ENCODE results near the gene RNASEH1. TPM values are rescaled to one million over a fixed set of nuclear protein-coding genes. Genes with fewer than 3 reads are reported as not detected.
"Not testable (repeated sequence)": the region's sequence is repeated elsewhere in the genome, so short reads cannot be mapped to it uniquely, and the experiment has no call there.

The RNASEH1 gene
- polyA plus RNA-seq, 3 donors: 6.8 to 16.4 (median 14.2) TPM

GRCh38 chr2:3580449-3580848 is 22.3 kb upstream of the RNASEH1 start:
- no peak overlapping the region for H3K4me2 ChIP-seq (replicated peaks; ENCODE audit: extremely low read depth, low read length, poor library complexity, severe bottlenecking)
- H4K20me1 ChIP-seq (ENCODE audit: insufficient read depth, low read length): peaks cover 61% of the 10 kb centered on the region
- no peak overlapping the region for H2AFZ ChIP-seq (ENCODE audit: insufficient read depth, low read depth, low read length, poor library complexity, severe bottlenecking)
- no peak overlapping the region for H3K9ac ChIP-seq (ENCODE audit: insufficient read depth, low read length, poor library complexity, severe bottlenecking)
- peaks cover 67 to 75% of the 10 kb centered on the region in 2 donors for H3K36me3 Mint-ChIP-seq
- TF ChIP-seq CTCF (IDR thresholded peaks at IDR 0.05): no peak
- H3K27me3 Mint-ChIP-seq (ENCODE audit: low read depth in 3 of 3): no peaks in the 10 kb centered on the region
- WGBS (ENCODE audit: insufficient coverage): 100% methylated on average over 3 of the region's 5 CpGs
- H3K4me3 Mint-ChIP-seq: no peak overlapping the region
- H3K27me3 ChIP-seq (ENCODE audit: control insufficient read depth in 2 of 2, insufficient read depth in 2 of 2, low read length in 2 of 2): no peaks in the 10 kb centered on the region
- DNase-seq: no peak
- no peak overlapping the region for H3K4me3 ChIP-seq (replicated peaks in 1 of 3; ENCODE audit: low read depth in 2 of 3, low read length in 3 of 3)
- H3K27ac Mint-ChIP-seq: no peak overlapping the region
- H3K9me3 Mint-ChIP-seq: no peaks in the 10 kb centered on the region
- H3K4me1 ChIP-seq (ENCODE audit: control insufficient read depth in 1 of 2, insufficient read depth in 2 of 2, low read length in 2 of 2): peaks cover 9 to 27% of the 10 kb centered on the region in 2 donors
- H3K36me3 ChIP-seq (replicated peaks in 1 of 2; ENCODE audit: control insufficient read depth in 1 of 2, insufficient read depth in 2 of 2, low read length in 2 of 2): peaks cover 71 to 89% of the 10 kb centered on the region in 2 donors
- H3K9me3 ChIP-seq (replicated peaks in 1 of 2; ENCODE audit: control insufficient read depth in 1 of 2, insufficient read depth in 1 of 2, low read length in 2 of 2): no peaks in the 10 kb centered on the region
- peaks cover 40% of the 10 kb centered on the region for H3K79me2 ChIP-seq (ENCODE audit: insufficient read depth, low read length)
- intact Hi-C loops (cut with micrococcal nuclease): loop anchor here in 1 of 2 donors (5.0 kb wide), 1 partner anchor 33 kb away; no protein-coding TSS in a partner anchor
- H3K4me1 Mint-ChIP-seq: peaks cover 27% of the 10 kb centered on the region
- H3K27ac ChIP-seq (ENCODE audit: low read depth in 1 of 2, low read length in 2 of 2): no peak overlapping the region

- H3K9me3 Mint-ChIP-seq: peaks cover 0 to 8% (median 0%) of the 10 kb centered on the region in 7 donors
- peaks cover 64 to 67% of the 10 kb centered on the region in 2 donors for H3K36me3 Mint-ChIP-seq
- H3K4me2 ChIP-seq (replicated peaks; ENCODE audit: extremely low read depth, low read length, poor library complexity, severe bottlenecking): no peak overlapping the region
- TF ChIP-seq CTCF (IDR thresholded peaks at IDR 0.05): no peak
- peaks cover 0 to 2% (median 1%) of the 10 kb centered on the region in 3 donors for H3K27me3 Mint-ChIP-seq (ENCODE audit: low read depth in 3 of 3)
- peaks cover 61% of the 10 kb centered on the region for H4K20me1 ChIP-seq (ENCODE audit: insufficient read depth, low read length)
- peaks cover 69 to 77% of the 10 kb centered on the region in 2 donors for H3K36me3 ChIP-seq (replicated peaks in 1 of 2; ENCODE audit: control insufficient read depth in 1 of 2, insufficient read depth in 2 of 2, low read length in 2 of 2)
- no peaks in the 10 kb centered on the region for H3K27me3 ChIP-seq (ENCODE audit: control insufficient read depth in 2 of 2, insufficient read depth in 2 of 2, low read length in 2 of 2)
- H3K9me3 ChIP-seq (replicated peaks in 1 of 2; ENCODE audit: control insufficient read depth in 1 of 2, insufficient read depth in 1 of 2, low read length in 2 of 2): no peaks in the 10 kb centered on the region
- H3K4me1 Mint-ChIP-seq: peaks cover 27% of the 10 kb centered on the region
- no peak overlapping the region for H3K4me3 Mint-ChIP-seq
- H3K27ac Mint-ChIP-seq: no peak overlapping the region
- peaks cover 44% of the 10 kb centered on the region for H3K79me2 ChIP-seq (ENCODE audit: insufficient read depth, low read length)
- no peak for DNase-seq
- no peak overlapping the region for H3K4me3 ChIP-seq (replicated peaks in 1 of 3; ENCODE audit: low read depth in 2 of 3, low read length in 3 of 3)
- H2AFZ ChIP-seq (ENCODE audit: insufficient read depth, low read depth, low read length, poor library complexity, severe bottlenecking): no peak overlapping the region
- H3K9ac ChIP-seq (ENCODE audit: insufficient read depth, low read length, poor library complexity, severe bottlenecking): peak overlapping the region; percentile 23
- peaks cover 15 to 33% of the 10 kb centered on the region in 2 donors for H3K4me1 ChIP-seq (ENCODE audit: control insufficient read depth in 1 of 2, insufficient read depth in 2 of 2, low read length in 2 of 2)
- 97% methylated on average over 5 of the region's 5 CpGs for WGBS (ENCODE audit: insufficient coverage)
- peak overlapping the region in 1 of 2 donors; percentile 3 for H3K27ac ChIP-seq (ENCODE audit: low read depth in 1 of 2, low read length in 2 of 2)
- intact Hi-C loops (cut with micrococcal nuclease): loop anchor here (5.0 kb wide), 2 partner anchors 62 to 202 kb away; partner anchors contain the start of genes EIPR1 (in 2 of the 2), TRAPPC12 (in 2 of the 2) and ADI1 (in 1 of the 2)
Measured at GRCh38 chr2:3578987-3579386, 20.9 kb upstream of the RNASEH1 start.

- intact Hi-C loops (cut with micrococcal nuclease): loop anchor here (5.0 kb wide), 2 partner anchors 59 to 199 kb away; partner anchors contain the start of genes EIPR1 (in 2 of the 2), TRAPPC12 (in 2 of the 2) and ADI1 (in 1 of the 2)
- H3K9me3 Mint-ChIP-seq; H3K27me3 ChIP-seq (ENCODE audit: control insufficient read depth in 2 of 2, insufficient read depth in 2 of 2, low read length in 2 of 2); H3K9me3 ChIP-seq (replicated peaks in 1 of 2; ENCODE audit: control insufficient read depth in 1 of 2, insufficient read depth in 1 of 2, low read length in 2 of 2); H3K27me3 Mint-ChIP-seq (ENCODE audit: low read depth in 3 of 3); DNase-seq: not testable (repeated sequence)
- Mint-ChIP-seq H3K27ac (peak overlapping the region; percentile 88 to 97 (median 95)), H3K4me1 (peaks cover 27% of the 10 kb centered on the region), H3K4me3 (peak overlapping the region; percentile 90 to 93), H3K36me3 (peaks cover 47 to 49% of the 10 kb centered on the region in 2 donors)
- Histone ChIP-seq H3K27ac (ENCODE audit: low read depth in 1 of 2, low read length in 2 of 2) (peak overlapping the region; percentile 71 to 88), H3K4me2 (replicated peaks; ENCODE audit: extremely low read depth, low read length, poor library complexity, severe bottlenecking) (peak overlapping the region; percentile 80), H3K4me1 (ENCODE audit: control insufficient read depth in 1 of 2, insufficient read depth in 2 of 2, low read length in 2 of 2) (peaks cover 15 to 33% of the 10 kb centered on the region in 2 donors), H3K9ac (ENCODE audit: insufficient read depth, low read length, poor library complexity, severe bottlenecking) (peak overlapping the region; percentile 97), H3K4me3 (replicated peaks in 1 of 3; ENCODE audit: low read depth in 2 of 3, low read length in 3 of 3) (peak overlapping the region; percentile 67 to 83 (median 82)), H4K20me1 (ENCODE audit: insufficient read depth, low read length) (peaks cover 48% of the 10 kb centered on the region), H3K36me3 (replicated peaks in 1 of 2; ENCODE audit: control insufficient read depth in 1 of 2, insufficient read depth in 2 of 2, low read length in 2 of 2) (peaks cover 47 to 50% of the 10 kb centered on the region in 2 donors), H3K79me2 (ENCODE audit: insufficient read depth, low read length) (peaks cover 44% of the 10 kb centered on the region), H2AFZ (ENCODE audit: insufficient read depth, low read depth, low read length, poor library complexity, severe bottlenecking) (peak overlapping the region; percentile 95)
- WGBS (ENCODE audit: insufficient coverage): 85% methylated on average over 4 of the region's 10 CpGs
Measured at GRCh38 chr2:3576263-3576630, 18.1 kb upstream of the RNASEH1 start.
